HG03139 (cell line): ENCODE measurements around the gene GALNT10.

Experiments used
- ATAC-seq: cut with Tn5 transposase; IDR thresholded peaks from one replicate; pipeline ENCODE4 v1.9.1; 2021; ENCODE audit not compliant: unreplicated experiment

GALNT10 gene

GRCh38 chr5:154230526-154230925 lies 40.0 kb downstream of the GALNT10 start:
- no peak for ATAC-seq

- ATAC-seq = no peak
Observed at GRCh38 chr5:154234551-154234950, 44.0 kb downstream of the GALNT10 start.

GRCh38 chr5:154236011-154236410 lies 45.5 kb downstream of the GALNT10 start:
- ATAC-seq = no peak

- no peak for ATAC-seq
Observed at GRCh38 chr5:154236536-154237375, 46.2 kb downstream of the GALNT10 start.

- ATAC-seq = no peak
Observed at GRCh38 chr5:154237376-154237743, 46.8 kb downstream of the GALNT10 start.

- no peak for ATAC-seq
Observed at GRCh38 chr5:154237946-154238345, 47.4 kb downstream of the GALNT10 start.

GRCh38 chr5:154238776-154239481 lies 48.4 kb downstream of the GALNT10 start:
- ATAC-seq = peak; percentile 55

GRCh38 chr5:154240595-154240994 lies 50.1 kb downstream of the GALNT10 start:
- ATAC-seq = no peak

GRCh38 chr5:154241021-154241420 lies 50.5 kb downstream of the GALNT10 start:
- ATAC-seq = no peak

GRCh38 chr5:154242442-154242841 lies 51.9 kb downstream of the GALNT10 start:
- ATAC-seq = no peak

GRCh38 chr5:154242964-154243376 lies 52.4 kb downstream of the GALNT10 start:
- no peak for ATAC-seq

GRCh38 chr5:154243736-154244135 lies 53.2 kb downstream of the GALNT10 start:
- ATAC-seq = no peak

GRCh38 chr5:154244476-154244875 lies 53.9 kb downstream of the GALNT10 start:
- ATAC-seq = no peak

- no peak for ATAC-seq
Observed at GRCh38 chr5:154248691-154249090, 58.2 kb downstream of the GALNT10 start.

GRCh38 chr5:154249826-154250225 lies 59.3 kb downstream of the GALNT10 start:
- no peak for ATAC-seq

GRCh38 chr5:154251529-154251928 lies 61.0 kb downstream of the GALNT10 start:
- no peak for ATAC-seq

- ATAC-seq = no peak
Observed at GRCh38 chr5:154253807-154254206, 63.3 kb downstream of the GALNT10 start.

- no peak for ATAC-seq
Observed at GRCh38 chr5:154254896-154255295, 64.4 kb downstream of the GALNT10 start.

GRCh38 chr5:154257046-154257445 lies 66.5 kb downstream of the GALNT10 start:
- ATAC-seq = no peak

- no peak for ATAC-seq
Observed at GRCh38 chr5:154258531-154259217, 68.1 kb downstream of the GALNT10 start.

GRCh38 chr5:154260224-154260927 lies 69.8 kb downstream of the GALNT10 start:
- ATAC-seq = no peak
